ENCODE data around the gene MDFIC.

- TF ChIP-seq CTCF (IDR thresholded peaks at IDR 0.05) (no peak), REST (IDR thresholded peaks at IDR 0.05; ENCODE audit: insufficient read depth in 1 of 2, low read depth in 2 of 2, low read length in 1 of 2) (no peak)
Observed at GRCh38 chr7:114924038-114924712, 2.3 kb downstream of the MDFIC start.
